Measurements from ENCODE around the gene ATP9A. TPM values are rescaled to one million over a fixed set of nuclear protein-coding genes. Genes with fewer than 3 reads are reported as not detected.

ATP9A gene
- total and polyA plus RNA-seq, 2 donors (not counting 3 experiments of a cell fraction or from before 2014, with no cell fraction given) = 20.9 to 41.5 TPM

DNA sequence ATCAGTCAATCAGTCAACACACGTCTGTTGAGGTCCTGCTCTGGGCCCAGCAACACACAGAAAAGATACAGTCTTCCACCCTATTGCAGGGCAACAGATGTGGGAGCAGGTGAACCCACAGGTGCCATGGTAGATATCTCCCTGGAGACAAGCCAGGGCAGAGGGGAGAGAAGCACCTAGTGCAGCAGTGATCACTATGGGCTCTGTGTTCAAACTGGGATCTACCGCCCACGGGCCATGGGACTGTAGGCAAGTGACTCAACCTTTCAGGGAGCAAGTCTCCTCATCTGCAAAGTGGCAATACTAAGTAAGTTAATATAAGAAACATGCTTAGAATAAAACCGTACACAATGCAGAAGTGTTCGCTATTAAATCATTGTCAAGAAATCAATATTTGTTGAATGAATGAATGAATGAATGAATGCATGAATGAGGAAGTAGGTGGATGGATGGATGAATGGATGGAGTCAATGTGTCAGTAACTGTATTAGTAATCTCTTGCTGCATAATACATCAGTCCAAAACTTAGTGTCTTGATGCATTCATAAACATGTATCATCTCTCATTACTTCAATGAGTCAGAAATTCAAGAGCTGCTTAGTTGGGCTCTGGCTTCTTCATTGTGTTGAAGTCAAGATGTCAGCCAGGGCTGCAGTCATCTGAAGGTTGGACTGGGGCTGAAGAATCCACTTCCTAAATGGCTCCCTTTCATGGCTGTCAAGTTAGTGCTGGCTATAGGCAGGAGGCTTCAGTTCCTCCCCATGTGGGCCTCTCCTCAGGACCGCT lies 193.7 kb downstream of the ATP9A start:
- Histone ChIP-seq H2AFZ (ENCODE audit: low read depth, low read length) (no peak overlapping the region), H3K9me1 (replicated peaks; ENCODE audit: control insufficient read depth, extremely low read depth, insufficient read depth, low read length) (no peaks in the 10 kb centered on the region), H3K9ac (replicated peaks; ENCODE audit: extremely low read depth, insufficient read depth, low read length) (no peak overlapping the region), H3K27ac (ENCODE audit: insufficient read depth, low read depth, low read length) (no peak overlapping the region), H3K4me2 (ENCODE audit: insufficient read depth, low read length) (no peak overlapping the region), H3K9me3 (replicated peaks; ENCODE audit: control insufficient read depth, insufficient read depth, low read length) (no peaks in the 10 kb centered on the region), H3K36me3 (ENCODE audit: control insufficient read depth in 2 of 2, extremely low read depth in 1 of 2, insufficient read depth in 2 of 2, low read length in 2 of 2) (no peaks in the 10 kb centered on the region), H3K4me3 (replicated peaks in 1 of 3; ENCODE audit: insufficient read depth in 1 of 3, low read depth in 1 of 3, low read length in 3 of 3) (no peak overlapping the region), H4K20me1 (replicated peaks; ENCODE audit: control insufficient read depth, extremely low read depth, insufficient read depth, low read length) (no peaks in the 10 kb centered on the region), H3K4me1 (ENCODE audit: control insufficient read depth, extremely low read depth, insufficient read depth, low read length) (peaks cover 13% of the 10 kb centered on the region), H3K79me2 (ENCODE audit: control insufficient read depth, insufficient read depth, low read length) (no peaks in the 10 kb centered on the region), H3K27me3 (ENCODE audit: control insufficient read depth in 2 of 2, insufficient read depth in 2 of 2, low read length in 2 of 2) (peaks cover 0 to 4% of the 10 kb centered on the region in 2 experiments)
- ChIA-PET CTCF (interaction anchor here (1.3 to 5.7 kb wide), 5 partner anchors 11 to 189 kb away, joined by 3 to 32 read pairs (median 3); no protein-coding TSS in a partner anchor), POLR2A (no interaction called here)
- FAIRE-seq (no peak), DNase-seq (ENCODE audit: low read depth, low spot score) (no peak)
- BruUV-seq (replicated peaks) = no TSS peak
- TF ChIP-seq GATA2 (IDR thresholded peaks at IDR 0.05; ENCODE audit: insufficient read depth, insufficient read length, low read depth, low read length) = no peak
- TF ChIP-seq MYC (IDR thresholded peaks at IDR 0.05; ENCODE audit: low read depth, low read length) = no peak
- TF ChIP-seq MAX (IDR thresholded peaks at IDR 0.05; ENCODE audit: insufficient read depth, insufficient read length) = no peak
- no peak for TF ChIP-seq JUN (IDR thresholded peaks at IDR 0.05; ENCODE audit: borderline replicate concordance, insufficient read depth, insufficient read length, low read depth)
- no peak for TF ChIP-seq POLR2AphosphoS5 (IDR thresholded peaks at IDR 0.05; ENCODE audit: insufficient read depth, low read depth, low read length)
- no peak for TF ChIP-seq POLR2A (IDR thresholded peaks at IDR 0.05; ENCODE audit: low read depth, low read length)
- TF ChIP-seq FOS (IDR thresholded peaks at IDR 0.05; ENCODE audit: borderline replicate concordance, insufficient read depth, low read length) = no peak
- TF ChIP-seq EZH2 (IDR thresholded peaks at IDR 0.05; ENCODE audit: borderline replicate concordance, low read depth, low read length, severe bottlenecking) = no peak
- TF ChIP-seq, protein P1, sequence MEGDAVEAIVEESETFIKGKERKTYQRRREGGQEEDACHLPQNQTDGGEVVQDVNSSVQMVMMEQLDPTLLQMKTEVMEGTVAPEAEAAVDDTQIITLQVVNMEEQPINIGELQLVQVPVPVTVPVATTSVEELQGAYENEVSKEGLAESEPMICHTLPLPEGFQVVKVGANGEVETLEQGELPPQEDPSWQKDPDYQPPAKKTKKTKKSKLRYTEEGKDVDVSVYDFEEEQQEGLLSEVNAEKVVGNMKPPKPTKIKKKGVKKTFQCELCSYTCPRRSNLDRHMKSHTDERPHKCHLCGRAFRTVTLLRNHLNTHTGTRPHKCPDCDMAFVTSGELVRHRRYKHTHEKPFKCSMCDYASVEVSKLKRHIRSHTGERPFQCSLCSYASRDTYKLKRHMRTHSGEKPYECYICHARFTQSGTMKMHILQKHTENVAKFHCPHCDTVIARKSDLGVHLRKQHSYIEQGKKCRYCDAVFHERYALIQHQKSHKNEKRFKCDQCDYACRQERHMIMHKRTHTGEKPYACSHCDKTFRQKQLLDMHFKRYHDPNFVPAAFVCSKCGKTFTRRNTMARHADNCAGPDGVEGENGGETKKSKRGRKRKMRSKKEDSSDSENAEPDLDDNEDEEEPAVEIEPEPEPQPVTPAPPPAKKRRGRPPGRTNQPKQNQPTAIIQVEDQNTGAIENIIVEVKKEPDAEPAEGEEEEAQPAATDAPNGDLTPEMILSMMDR (IDR thresholded peaks at IDR 0.05; ENCODE audit: extremely low read depth in 1 of 2, insufficient read depth in 1 of 2, low read depth in 1 of 2, low read length in 2 of 2) = no peak
- intact Hi-C loops (cut with micrococcal nuclease) (no loop called here), dilution Hi-C loops (cut with MboI; ENCODE audit: extremely low pct_ligation_motif_present, low sequenced_read_pairs) (loop anchor here (25.0 kb wide), 1 partner anchor 162 kb away; no protein-coding TSS in a partner anchor)
